Measurements from ENCODE around the gene HNRNPA1L2.
"Not testable (repeated sequence)": the region's sequence is repeated elsewhere in the genome, so short reads cannot be mapped to it uniquely, and the experiment has no call there.

Gene HNRNPA1L2

GRCh38 chr13:52642131-52642530, at the start of gene HNRNPA1L2:
TSS of gene HNRNPA1L2 (plus strand) at chr13:52642431. CDS start at chr13:52642493, 62 bp downstream.
- no peak within 1 kb of the TSS for H3K9ac ChIP-seq (ENCODE audit: low read depth, low read length)
- no peak within 1 kb of the TSS for H3K4me3 ChIP-seq (ENCODE audit: low read depth, low read length)
- no peaks in the 10 kb centered on the region for H3K4me1 ChIP-seq (ENCODE audit: control insufficient read depth, insufficient read depth, low read length)
- H3K27me3 ChIP-seq (ENCODE audit: control insufficient read depth, insufficient read depth, low read length) = no peaks in the 10 kb centered on the region
- no peaks in the 10 kb centered on the region for H3K9me3 ChIP-seq (ENCODE audit: control insufficient read depth, insufficient read depth, low read length)
- no peaks in the 10 kb centered on the region for H3K36me3 ChIP-seq (ENCODE audit: control insufficient read depth, insufficient read depth, low read length)

GRCh38 chr13:52593175-52593574, 49.1 kb upstream of the HNRNPA1L2 start:
- not testable (repeated sequence) for H3K4me3 ChIP-seq (ENCODE audit: low read depth, low read length)

GRCh38 chr13:52593812-52594211, 48.4 kb upstream of the HNRNPA1L2 start:
- not testable (repeated sequence) for H3K27me3 ChIP-seq (ENCODE audit: control insufficient read depth, insufficient read depth, low read length); H3K9me3 ChIP-seq (ENCODE audit: control insufficient read depth, insufficient read depth, low read length); H3K9ac ChIP-seq (ENCODE audit: low read depth, low read length); H3K36me3 ChIP-seq (ENCODE audit: control insufficient read depth, insufficient read depth, low read length); H3K4me3 ChIP-seq (ENCODE audit: low read depth, low read length); H3K4me1 ChIP-seq (ENCODE audit: control insufficient read depth, insufficient read depth, low read length)

More at GRCh38 chr13:52593175-52593574, 49.1 kb upstream of the HNRNPA1L2 start:
- not testable (repeated sequence) for H3K27me3 ChIP-seq (ENCODE audit: control insufficient read depth, insufficient read depth, low read length); H3K9me3 ChIP-seq (ENCODE audit: control insufficient read depth, insufficient read depth, low read length); H3K36me3 ChIP-seq (ENCODE audit: control insufficient read depth, insufficient read depth, low read length); H3K9ac ChIP-seq (ENCODE audit: low read depth, low read length); H3K4me1 ChIP-seq (ENCODE audit: control insufficient read depth, insufficient read depth, low read length)

- not testable (repeated sequence) for H3K4me3 ChIP-seq (ENCODE audit: low read depth, low read length); H3K9ac ChIP-seq (ENCODE audit: low read depth, low read length); H3K36me3 ChIP-seq (ENCODE audit: control insufficient read depth, insufficient read depth, low read length); H3K4me1 ChIP-seq (ENCODE audit: control insufficient read depth, insufficient read depth, low read length); H3K9me3 ChIP-seq (ENCODE audit: control insufficient read depth, insufficient read depth, low read length); H3K27me3 ChIP-seq (ENCODE audit: control insufficient read depth, insufficient read depth, low read length)
These were observed 47.9 kb upstream of the HNRNPA1L2 start for GRCh38 chr13:52594295-52594694.

- no peak overlapping the region for H3K4me3 ChIP-seq (ENCODE audit: low read depth, low read length)
- H3K9ac ChIP-seq (ENCODE audit: low read depth, low read length) = no peak overlapping the region
- H3K4me1 ChIP-seq (ENCODE audit: control insufficient read depth, insufficient read depth, low read length) = no peaks in the 10 kb centered on the region
- no peaks in the 10 kb centered on the region for H3K27me3 ChIP-seq (ENCODE audit: control insufficient read depth, insufficient read depth, low read length)
- no peaks in the 10 kb centered on the region for H3K36me3 ChIP-seq (ENCODE audit: control insufficient read depth, insufficient read depth, low read length)
- no peaks in the 10 kb centered on the region for H3K9me3 ChIP-seq (ENCODE audit: control insufficient read depth, insufficient read depth, low read length)
These were observed 44.6 kb upstream of the HNRNPA1L2 start for GRCh38 chr13:52597676-52598075.

GRCh38 chr13:52599037-52599847, 43.0 kb upstream of the HNRNPA1L2 start:
- peak overlapping the region; percentile 79 for H3K9ac ChIP-seq (ENCODE audit: low read depth, low read length)
- H3K9me3 ChIP-seq (ENCODE audit: control insufficient read depth, insufficient read depth, low read length) = no peaks in the 10 kb centered on the region
- no peaks in the 10 kb centered on the region for H3K36me3 ChIP-seq (ENCODE audit: control insufficient read depth, insufficient read depth, low read length)
- H3K4me1 ChIP-seq (ENCODE audit: control insufficient read depth, insufficient read depth, low read length) = no peaks in the 10 kb centered on the region
- no peaks in the 10 kb centered on the region for H3K27me3 ChIP-seq (ENCODE audit: control insufficient read depth, insufficient read depth, low read length)
- H3K4me3 ChIP-seq (ENCODE audit: low read depth, low read length) = peak overlapping the region; percentile 63

- no peaks in the 10 kb centered on the region for H3K36me3 ChIP-seq (ENCODE audit: control insufficient read depth, insufficient read depth, low read length)
- H3K4me1 ChIP-seq (ENCODE audit: control insufficient read depth, insufficient read depth, low read length) = no peaks in the 10 kb centered on the region
- peak overlapping the region; percentile 79 for H3K9ac ChIP-seq (ENCODE audit: low read depth, low read length)
- H3K27me3 ChIP-seq (ENCODE audit: control insufficient read depth, insufficient read depth, low read length) = no peaks in the 10 kb centered on the region
- no peaks in the 10 kb centered on the region for H3K9me3 ChIP-seq (ENCODE audit: control insufficient read depth, insufficient read depth, low read length)
- peak overlapping the region; percentile 63 for H3K4me3 ChIP-seq (ENCODE audit: low read depth, low read length)
These were observed 42.2 kb upstream of the HNRNPA1L2 start for GRCh38 chr13:52599848-52600603.

- Histone ChIP-seq H3K27me3 (ENCODE audit: control insufficient read depth, insufficient read depth, low read length) (no peaks in the 10 kb centered on the region), H3K36me3 (ENCODE audit: control insufficient read depth, insufficient read depth, low read length) (no peaks in the 10 kb centered on the region), H3K4me1 (ENCODE audit: control insufficient read depth, insufficient read depth, low read length) (no peaks in the 10 kb centered on the region), H3K4me3 (ENCODE audit: low read depth, low read length) (peak overlapping the region; percentile 63), H3K9ac (ENCODE audit: low read depth, low read length) (no peak overlapping the region), H3K9me3 (ENCODE audit: control insufficient read depth, insufficient read depth, low read length) (no peaks in the 10 kb centered on the region)
These were observed 41.6 kb upstream of the HNRNPA1L2 start for GRCh38 chr13:52600666-52601065.

GRCh38 chr13:52603316-52603715, 38.9 kb upstream of the HNRNPA1L2 start:
- not testable (repeated sequence) for H3K9ac ChIP-seq (ENCODE audit: low read depth, low read length); H3K4me3 ChIP-seq (ENCODE audit: low read depth, low read length); H3K4me1 ChIP-seq (ENCODE audit: control insufficient read depth, insufficient read depth, low read length); H3K27me3 ChIP-seq (ENCODE audit: control insufficient read depth, insufficient read depth, low read length); H3K9me3 ChIP-seq (ENCODE audit: control insufficient read depth, insufficient read depth, low read length); H3K36me3 ChIP-seq (ENCODE audit: control insufficient read depth, insufficient read depth, low read length)

GRCh38 chr13:52606126-52606525, 36.1 kb upstream of the HNRNPA1L2 start:
- not testable (repeated sequence) for H3K36me3 ChIP-seq (ENCODE audit: control insufficient read depth, insufficient read depth, low read length); H3K4me3 ChIP-seq (ENCODE audit: low read depth, low read length); H3K9me3 ChIP-seq (ENCODE audit: control insufficient read depth, insufficient read depth, low read length); H3K27me3 ChIP-seq (ENCODE audit: control insufficient read depth, insufficient read depth, low read length); H3K9ac ChIP-seq (ENCODE audit: low read depth, low read length); H3K4me1 ChIP-seq (ENCODE audit: control insufficient read depth, insufficient read depth, low read length)

GRCh38 chr13:52606795-52607194, 35.4 kb upstream of the HNRNPA1L2 start:
- not testable (repeated sequence) for H3K9ac ChIP-seq (ENCODE audit: low read depth, low read length); H3K4me1 ChIP-seq (ENCODE audit: control insufficient read depth, insufficient read depth, low read length); H3K36me3 ChIP-seq (ENCODE audit: control insufficient read depth, insufficient read depth, low read length); H3K4me3 ChIP-seq (ENCODE audit: low read depth, low read length); H3K9me3 ChIP-seq (ENCODE audit: control insufficient read depth, insufficient read depth, low read length); H3K27me3 ChIP-seq (ENCODE audit: control insufficient read depth, insufficient read depth, low read length)

GRCh38 chr13:52608184-52608583, 34.0 kb upstream of the HNRNPA1L2 start:
- H3K9me3 ChIP-seq (ENCODE audit: control insufficient read depth, insufficient read depth, low read length); H3K36me3 ChIP-seq (ENCODE audit: control insufficient read depth, insufficient read depth, low read length): not testable (repeated sequence)

More at GRCh38 chr13:52608184-52608583, 34.0 kb upstream of the HNRNPA1L2 start:
- H3K9ac ChIP-seq (ENCODE audit: low read depth, low read length); H3K27me3 ChIP-seq (ENCODE audit: control insufficient read depth, insufficient read depth, low read length); H3K4me1 ChIP-seq (ENCODE audit: control insufficient read depth, insufficient read depth, low read length); H3K4me3 ChIP-seq (ENCODE audit: low read depth, low read length): not testable (repeated sequence)
